Stimulated activated CD8-positive, alpha-beta memory T cell treated with anti-CD3 and anti-CD28 coated beads, Interleukin-15, amount 100 ng/mL, for 4 hours (primary cell): ENCODE data around the gene CXADR.

ENCODE experiments used
- DNase-seq, 2 donors: peaks; one replicate each; pipeline ENCODE4 v3.0.0-alpha.2; 2020; ENCODE audit warnings: low read depth in 2 of 2

The CXADR gene

DNA sequence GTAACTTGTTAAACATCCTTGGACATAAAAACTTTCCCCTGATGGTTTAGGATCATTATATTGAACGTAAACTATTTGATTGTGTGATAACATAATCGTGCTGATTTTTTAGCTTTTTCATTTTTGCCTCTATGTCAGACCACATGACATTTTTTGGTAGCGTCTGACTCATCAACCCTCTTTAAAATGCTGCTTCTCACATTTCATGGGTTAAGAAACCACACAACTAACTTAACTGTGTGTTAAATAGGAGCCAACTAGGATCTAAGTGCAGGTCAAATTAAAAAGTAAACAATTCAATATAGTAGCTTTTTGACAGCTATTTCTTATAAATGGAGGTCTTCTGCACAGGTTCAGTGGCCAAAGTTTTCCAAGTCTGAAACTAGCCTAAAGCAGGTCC is 90.0 kb downstream of the CXADR start:
- no peak for DNase-seq

GRCh38 chr21:17607684-17608083 is 94.8 kb downstream of the CXADR start:
- DNase-seq, result no peak

GRCh38 chr21:17609681-17610080 is 96.8 kb downstream of the CXADR start:
- DNase-seq, result no peak

- no peak for DNase-seq
These were observed 98.1 kb downstream of the CXADR start for GRCh38 chr21:17610911-17611310.

GRCh38 chr21:17611414-17612022 is 98.7 kb downstream of the CXADR start:
- peak; percentile 65 to 74 for DNase-seq

GRCh38 chr21:17612023-17612564 is 99.3 kb downstream of the CXADR start:
- peak in 1 of 2 donors; percentile 2 for DNase-seq

- peak; percentile 62 to 71 for DNase-seq
These were observed 99.9 kb downstream of the CXADR start, which contains the start of gene BTG3 for GRCh38 chr21:17612565-17613241. BTG3 (minus strand) TSS chr21:17612901; CDS start chr21:17609144, 3,757 bp downstream.

GRCh38 chr21:17613242-17613676 is 100.4 kb downstream of the CXADR start:
- DNase-seq, result no peak

DNA sequence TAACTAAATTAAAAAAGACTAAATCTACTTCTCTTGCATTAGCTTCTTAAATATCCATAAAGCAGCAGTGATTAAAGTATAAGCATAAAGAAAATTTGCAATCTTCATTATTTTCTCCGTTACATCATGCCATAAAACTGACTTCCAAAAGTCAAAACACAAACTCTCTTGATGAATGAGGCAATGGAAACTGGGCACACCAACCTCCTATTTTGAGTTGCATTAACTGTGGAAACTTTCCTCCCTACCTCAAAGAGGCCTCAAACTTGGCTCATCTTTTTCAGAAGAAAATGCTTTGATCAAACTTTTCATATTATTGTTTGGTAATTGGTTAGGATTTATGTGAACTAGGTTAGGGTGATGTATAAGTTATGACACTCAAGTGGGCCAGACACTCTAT is 104.0 kb downstream of the CXADR start:
- DNase-seq, result no peak

GRCh38 chr21:17622018-17622417 is 109.2 kb downstream of the CXADR start:
- DNase-seq, result no peak

- no peak for DNase-seq
These were observed 118.4 kb downstream of the CXADR start for GRCh38 chr21:17631195-17631594.

DNA sequence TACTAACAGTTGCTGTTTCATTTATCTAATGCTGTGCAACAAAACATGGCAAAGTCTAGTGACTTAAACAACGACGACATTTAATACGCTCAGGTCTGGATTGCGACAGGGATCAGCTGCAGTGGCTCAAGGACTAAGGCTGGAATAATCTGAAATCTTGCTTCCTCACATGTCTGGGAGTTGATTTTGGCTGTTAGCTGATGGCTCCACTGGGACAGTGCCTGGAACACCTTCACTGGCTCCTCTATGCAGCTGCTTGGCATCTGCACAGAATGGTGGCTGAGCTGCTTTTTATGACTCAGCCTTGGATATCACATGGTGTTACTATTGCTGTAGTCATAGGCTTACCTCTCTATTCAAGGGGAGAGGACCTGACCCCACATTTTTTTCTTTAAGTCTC is 123.9 kb downstream of the CXADR start:
- no peak for DNase-seq

DNA sequence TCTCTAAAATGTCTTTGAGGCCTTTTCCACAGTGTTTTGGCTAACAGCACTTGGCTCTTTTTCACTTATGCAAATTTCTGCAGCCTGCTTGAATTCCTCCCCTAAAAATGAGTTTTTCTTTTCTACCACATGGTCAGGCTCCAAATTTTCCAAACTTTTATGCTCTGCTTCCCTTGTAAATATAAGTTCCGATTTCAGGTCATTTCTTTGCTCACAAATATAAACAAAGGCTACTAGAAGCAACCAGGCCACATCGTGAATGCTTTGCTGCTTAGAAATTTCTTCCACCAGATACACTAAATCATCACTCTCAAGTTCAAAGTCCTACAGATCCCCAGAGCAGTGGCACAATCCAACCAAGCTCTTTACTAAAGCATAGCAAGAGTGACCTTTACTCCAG is 128.0 kb downstream of the CXADR start:
- DNase-seq, result no peak
